ENCODE data around the gene BCL6.

BCL6 gene

GRCh38 chr3:187745201-187746058, at the start of gene BCL6:
BCL6 (minus strand) TSS chr3:187745468; CDS start chr3:187733693, 11,775 bp downstream.
- DNase-seq, result peak; percentile 95

GRCh38 chr3:187794731-187795130, 49.5 kb upstream of the BCL6 start:
- DNase-seq, result no peak

DNA sequence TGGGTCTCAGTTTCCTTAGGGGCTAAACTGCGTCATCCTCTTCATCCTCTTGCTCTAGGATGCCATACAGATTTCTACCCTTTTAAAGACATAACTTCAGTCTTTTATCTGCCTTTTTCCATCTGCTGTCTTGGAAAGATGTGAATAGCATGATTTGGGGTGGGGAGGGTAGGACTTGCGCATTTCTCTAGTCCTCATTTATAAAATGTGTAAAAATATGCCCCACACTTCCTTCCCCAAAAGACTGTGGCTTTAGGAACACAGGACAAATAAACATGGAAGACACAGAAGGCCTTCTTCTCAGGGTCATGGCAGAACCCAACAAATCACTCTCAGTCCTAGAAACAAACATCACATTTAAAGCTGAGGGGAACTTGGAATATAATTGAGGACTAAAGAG, 48.4 kb upstream of the BCL6 start:
- DNase-seq, result no peak

- no peak for DNase-seq
Observed at GRCh38 chr3:187792521-187792920, 47.3 kb upstream of the BCL6 start.

DNA sequence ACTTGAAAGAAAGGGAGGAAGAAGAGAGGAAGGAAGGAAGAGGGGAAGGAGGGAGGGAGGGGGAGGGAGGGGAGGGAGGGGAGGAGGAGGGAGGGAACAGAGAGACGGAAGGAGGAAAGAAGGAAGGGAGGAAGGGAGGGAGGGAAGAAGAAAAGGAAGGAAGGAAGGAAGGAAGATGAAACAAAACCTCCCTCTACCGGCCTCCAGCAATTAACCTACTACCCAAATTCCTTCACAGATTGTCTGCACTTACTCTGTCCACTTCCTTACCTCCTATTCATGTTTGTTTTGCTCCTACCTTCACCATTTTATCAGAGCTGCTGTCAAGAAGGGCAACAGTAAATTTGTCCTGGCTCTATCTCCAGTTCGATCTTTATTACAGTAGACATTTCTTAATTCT, 44.6 kb upstream of the BCL6 start:
- no peak for DNase-seq

GRCh38 chr3:187788984-187789857, 44.0 kb upstream of the BCL6 start:
- DNase-seq, result no peak

GRCh38 chr3:187783098-187783497, 37.8 kb upstream of the BCL6 start:
- DNase-seq, result no peak

DNA sequence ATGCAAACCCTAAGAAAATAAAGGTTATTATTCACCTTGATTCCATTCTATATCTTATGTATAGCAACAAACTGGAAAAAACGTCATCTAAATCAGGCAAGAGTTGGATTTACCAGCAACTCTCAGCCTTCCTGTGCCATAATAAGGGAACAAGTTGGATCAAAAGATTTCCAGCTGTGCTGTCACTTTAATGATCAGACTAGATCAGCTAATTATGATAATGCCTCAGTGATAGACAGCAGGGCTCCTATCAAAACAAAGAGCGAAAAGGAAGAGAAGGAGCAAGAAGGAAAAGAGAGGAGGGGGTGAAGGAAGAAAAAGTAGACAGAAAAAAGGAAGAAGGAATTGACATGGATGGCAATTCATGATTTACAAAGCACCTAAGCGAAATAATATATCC, 36.7 kb upstream of the BCL6 start:
- no peak for DNase-seq

DNA sequence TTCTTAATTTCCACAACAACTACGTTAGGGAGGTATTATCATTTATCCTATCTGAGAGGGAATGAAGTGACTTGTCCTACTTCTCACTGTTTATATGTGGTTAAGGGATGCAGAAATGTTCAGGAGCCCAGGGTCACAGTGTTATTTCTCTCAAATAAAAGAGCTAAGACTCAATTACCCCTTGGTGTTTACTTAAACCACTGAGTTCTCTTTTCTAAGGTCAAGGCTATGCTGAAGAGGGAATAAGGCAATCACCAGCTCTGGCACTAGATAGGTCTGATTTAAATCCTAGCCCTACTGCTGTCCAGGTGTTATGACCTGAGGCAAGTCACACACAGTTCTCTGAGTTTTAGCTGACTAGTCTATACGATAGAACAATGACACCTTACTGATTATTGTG, 35.7 kb upstream of the BCL6 start:
- no peak for DNase-seq

GRCh38 chr3:187778726-187779125, 33.5 kb upstream of the BCL6 start:
- no peak for DNase-seq

DNA sequence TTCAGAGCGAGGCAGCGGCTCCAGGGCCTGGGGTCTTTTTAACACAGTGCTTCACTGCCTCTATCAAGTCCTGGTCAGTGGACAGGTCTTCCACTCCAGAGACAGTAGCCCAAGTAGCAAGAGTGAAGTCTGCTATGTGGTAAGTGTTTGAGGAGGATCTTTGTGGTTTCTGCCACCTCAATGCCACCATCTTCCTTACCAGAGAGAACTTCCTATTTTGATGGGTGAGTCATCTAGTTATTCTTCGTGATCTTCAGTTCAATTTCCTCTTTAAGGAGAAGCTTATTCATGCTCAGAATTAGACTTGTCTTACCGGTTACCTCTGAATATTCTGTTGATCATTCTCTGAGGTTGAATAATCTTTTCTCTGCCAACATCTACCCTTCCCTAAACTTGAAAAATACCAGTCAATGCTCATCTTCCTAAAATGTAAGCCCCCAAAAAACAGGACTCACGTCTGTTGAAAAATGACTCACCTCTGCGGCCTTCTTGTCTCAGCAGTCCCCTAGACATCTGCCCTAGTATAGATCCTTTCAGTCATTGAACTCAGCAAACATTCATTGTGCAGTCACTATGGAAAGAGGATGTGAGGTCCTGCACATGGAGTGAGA, 32.2 kb upstream of the BCL6 start:
- no peak for DNase-seq

DNA sequence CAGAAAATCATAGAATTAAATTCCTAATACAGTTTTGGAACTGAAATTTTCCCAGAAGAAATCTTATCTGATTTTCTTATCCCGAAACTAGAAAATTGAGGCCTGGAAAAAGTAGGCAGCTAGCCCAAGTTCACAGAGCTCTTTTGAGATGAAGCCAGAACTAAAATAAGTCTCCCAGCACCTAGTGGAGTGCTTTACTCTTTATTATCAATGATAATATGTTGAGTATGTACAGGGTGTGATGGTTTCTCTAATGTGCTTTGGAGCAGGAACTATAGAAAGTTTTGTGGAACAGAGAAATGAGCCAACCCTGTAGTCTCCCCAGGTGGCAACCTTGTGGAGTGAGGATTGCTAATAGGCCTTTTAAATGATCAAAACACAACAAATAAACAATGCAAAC, 30.3 kb upstream of the BCL6 start:
- DNase-seq, result no peak

GRCh38 chr3:187774185-187774789, 29.0 kb upstream of the BCL6 start:
- no peak for DNase-seq

DNA sequence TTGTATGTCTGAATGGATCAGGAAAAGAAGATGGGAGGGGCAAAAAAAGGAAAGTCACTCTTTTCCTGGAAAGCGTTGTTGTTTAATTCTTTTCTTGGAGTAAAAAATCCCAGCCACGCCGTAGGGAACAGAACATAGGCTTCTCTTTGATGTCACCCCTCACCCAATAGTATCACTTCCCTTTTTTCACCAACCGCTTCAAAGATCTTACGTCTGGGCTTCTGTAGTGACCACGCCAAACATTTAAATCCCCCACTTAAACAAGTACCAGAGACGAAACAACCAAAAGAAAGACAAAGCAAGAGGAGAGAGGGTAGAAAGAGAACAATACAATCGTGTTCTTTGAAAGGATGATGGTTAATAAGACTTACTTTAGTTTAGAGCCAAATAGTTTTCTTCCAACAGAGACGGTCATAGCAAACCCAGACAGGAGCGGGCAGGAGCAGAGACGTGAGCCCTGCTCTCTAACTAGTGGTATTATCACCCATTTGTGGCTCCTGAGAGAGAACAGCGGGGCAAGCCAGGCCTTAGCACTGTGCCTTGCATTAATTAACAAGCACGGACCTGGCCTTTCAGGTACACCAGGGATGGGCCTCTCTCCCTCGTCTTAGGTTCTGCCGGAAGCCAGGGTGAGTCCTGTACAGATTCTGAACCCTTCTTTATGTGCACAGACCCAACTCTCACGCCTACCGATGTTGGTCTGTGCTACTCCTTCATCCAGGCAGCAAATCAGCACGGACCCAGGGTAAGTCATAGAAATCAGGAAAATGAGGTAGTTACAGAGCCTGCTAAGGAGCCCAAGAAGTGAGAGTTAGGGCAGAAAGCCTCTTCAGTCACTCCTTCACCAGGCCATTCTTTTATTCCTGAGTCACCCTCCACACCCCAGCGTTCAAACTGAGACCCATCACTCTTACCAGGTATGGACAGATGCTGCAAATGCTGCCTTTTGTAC, 28.2 kb upstream of the BCL6 start:
- no peak for DNase-seq

GRCh38 chr3:187770224-187770623, 25.0 kb upstream of the BCL6 start:
- no peak for DNase-seq

GRCh38 chr3:187769771-187770170, 24.5 kb upstream of the BCL6 start:
- no peak for DNase-seq

GRCh38 chr3:187767266-187768012, 22.2 kb upstream of the BCL6 start:
- no peak for DNase-seq

DNA sequence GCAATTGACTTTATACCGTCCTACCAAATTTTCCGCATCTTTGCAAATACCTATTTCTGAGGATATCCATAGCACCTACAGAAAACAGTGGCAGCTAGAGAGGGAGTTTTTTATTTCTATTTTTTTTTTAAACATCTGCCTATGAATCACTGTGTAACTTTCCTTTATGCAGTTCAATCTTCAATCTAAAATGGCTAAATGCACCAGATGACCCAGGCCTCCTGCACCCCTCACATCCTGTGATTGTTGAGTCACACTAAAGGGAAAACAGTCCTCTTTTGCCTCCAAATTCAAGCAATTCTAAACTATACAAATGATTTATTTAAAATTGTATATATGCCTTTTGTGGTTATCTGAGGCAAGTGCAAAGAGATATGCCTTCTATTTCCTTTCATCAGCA, 20.1 kb upstream of the BCL6 start:
- no peak for DNase-seq

DNA sequence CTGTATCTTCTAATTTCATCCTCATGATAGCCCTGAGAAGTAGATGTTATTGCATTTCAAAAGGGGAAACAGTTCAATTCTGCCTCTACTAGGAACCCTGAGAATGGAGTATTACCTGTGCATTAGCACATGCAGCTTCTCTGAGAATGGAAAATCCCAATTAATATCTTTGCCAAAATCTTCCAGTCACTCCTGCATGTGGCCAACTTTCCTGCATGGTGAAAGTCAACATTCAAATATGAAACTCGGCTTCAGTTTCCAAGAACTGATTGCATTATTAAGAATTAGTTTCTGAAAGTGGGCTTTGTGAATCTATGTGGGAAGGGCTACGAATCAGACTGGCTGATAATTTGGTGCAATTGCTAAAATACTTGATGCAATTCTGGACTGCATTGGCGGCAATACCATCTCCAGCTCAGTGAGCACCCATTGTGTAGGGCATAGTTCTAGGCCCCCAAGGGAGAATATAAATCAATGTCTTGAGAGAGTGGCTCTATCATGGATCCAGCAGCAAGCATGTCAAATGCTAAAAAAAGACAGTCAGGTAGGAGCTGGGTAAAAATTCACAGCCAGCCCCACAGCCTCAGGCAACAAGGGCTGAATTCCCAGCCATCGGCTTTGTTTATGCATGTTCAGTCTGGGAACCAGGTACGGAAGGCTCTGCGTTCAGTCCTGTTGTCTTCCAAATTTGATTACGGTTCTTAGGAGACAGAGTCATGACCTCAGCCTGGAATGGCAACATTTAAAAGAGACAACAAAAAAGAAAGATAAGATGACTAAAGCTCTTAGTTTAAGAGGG, 18.8 kb upstream of the BCL6 start:
- DNase-seq, result no peak

DNA sequence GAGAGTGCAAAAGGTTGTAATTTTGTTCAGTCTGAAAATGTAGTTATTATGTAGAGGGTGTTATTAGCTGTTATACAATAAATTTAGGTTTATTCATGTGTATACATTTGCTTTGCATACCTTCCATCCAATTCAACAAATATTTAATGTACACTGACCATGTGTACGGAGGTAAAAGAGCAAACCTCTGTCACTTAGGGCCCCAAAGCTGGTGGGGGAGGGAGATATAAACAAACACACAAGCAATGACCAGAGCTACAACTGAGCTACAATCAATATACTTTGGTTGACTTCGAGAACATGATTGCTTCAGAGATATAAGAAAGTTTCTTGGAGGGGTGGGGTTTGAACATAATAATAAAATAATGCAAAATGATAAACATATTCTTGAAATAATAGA, 17.5 kb upstream of the BCL6 start:
- no peak for DNase-seq

Measured in right forelimb (tissue), 1 donor.